ENCODE results near the gene PPP1R12B. TPM values are rescaled to one million over a fixed set of nuclear protein-coding genes. Genes with fewer than 3 reads are reported as not detected.
"Not testable (repeated sequence)": the region's sequence is repeated elsewhere in the genome, so short reads cannot be mapped to it uniquely, and the experiment has no call there.

Gene PPP1R12B
- total and polyA plus RNA-seq, 2 donors (not counting 3 experiments of a cell fraction or from before 2014, with no cell fraction given), result 8.4 to 11.5 TPM

DNA sequence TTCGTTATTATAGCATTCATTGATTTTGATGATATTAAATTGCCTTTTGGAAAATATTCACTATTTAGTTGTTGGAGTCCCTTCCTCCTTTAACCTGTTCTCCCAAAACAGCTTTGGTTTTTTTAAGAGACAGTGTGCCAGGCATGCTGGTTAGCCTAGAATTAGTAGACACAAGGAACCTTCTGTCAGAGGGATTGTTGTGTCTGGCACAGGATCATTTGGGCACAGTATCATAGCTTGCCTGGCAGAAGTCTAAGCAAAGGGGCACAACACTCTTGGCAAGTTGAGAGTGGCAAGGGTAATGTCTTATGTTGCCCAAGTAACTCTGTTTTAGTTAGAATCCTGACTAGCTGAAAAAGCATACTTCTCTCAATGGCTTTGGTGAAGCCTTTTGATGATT is 49.9 kb downstream of the PPP1R12B start:
- H3K79me2 ChIP-seq (ENCODE audit: control insufficient read depth, insufficient read depth, low read length); H3K27ac ChIP-seq (ENCODE audit: insufficient read depth, low read depth, low read length); H2AFZ ChIP-seq (ENCODE audit: low read depth, low read length); H3K4me1 ChIP-seq (ENCODE audit: control insufficient read depth, extremely low read depth, insufficient read depth, low read length); dilution Hi-C loops (cut with MboI; ENCODE audit: extremely low pct_ligation_motif_present, low sequenced_read_pairs); intact Hi-C loops (cut with micrococcal nuclease); H3K4me3 ChIP-seq (replicated peaks in 1 of 3; ENCODE audit: insufficient read depth in 1 of 3, low read depth in 1 of 3, low read length in 3 of 3); BruUV-seq (replicated peaks); DNase-seq (ENCODE audit: low read depth, low spot score); POLR2A ChIA-PET; FAIRE-seq; H4K20me1 ChIP-seq (replicated peaks; ENCODE audit: control insufficient read depth, extremely low read depth, insufficient read depth, low read length); H3K4me2 ChIP-seq (ENCODE audit: insufficient read depth, low read length); H3K36me3 ChIP-seq (ENCODE audit: control insufficient read depth in 2 of 2, extremely low read depth in 1 of 2, insufficient read depth in 2 of 2, low read length in 2 of 2); H3K9ac ChIP-seq (replicated peaks; ENCODE audit: extremely low read depth, insufficient read depth, low read length); H3K27me3 ChIP-seq (ENCODE audit: control insufficient read depth in 2 of 2, insufficient read depth in 2 of 2, low read length in 2 of 2); H3K9me1 ChIP-seq (replicated peaks; ENCODE audit: control insufficient read depth, extremely low read depth, insufficient read depth, low read length); H3K9me3 ChIP-seq (replicated peaks; ENCODE audit: control insufficient read depth, insufficient read depth, low read length): not testable (repeated sequence)
- CTCF ChIA-PET, result interaction anchor here (1.5 kb wide), 1 partner anchor 57 kb away, joined by 4 read pairs; the partner anchor contains the start of gene UBE2T

DNA sequence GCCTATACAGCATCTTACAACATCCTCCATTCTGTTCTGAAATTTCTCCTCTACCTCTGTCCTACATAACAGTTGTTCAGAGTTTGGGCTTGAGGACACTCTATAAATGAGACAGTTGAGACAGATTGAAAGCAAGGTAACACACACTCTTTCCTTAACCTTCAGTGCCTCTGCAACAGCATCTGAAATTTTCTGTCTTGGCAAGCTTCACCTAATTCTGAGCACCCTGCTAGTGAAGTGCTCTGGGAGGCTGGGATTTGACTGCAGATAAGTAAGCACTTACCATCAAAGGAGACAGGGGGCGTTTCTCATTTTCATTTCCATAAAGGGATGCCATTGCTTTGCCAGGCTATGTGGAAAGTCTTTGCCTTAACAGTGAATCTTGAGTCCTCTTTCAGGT is 53.3 kb downstream of the PPP1R12B start:
- H3K4me1 ChIP-seq (ENCODE audit: control insufficient read depth, extremely low read depth, insufficient read depth, low read length); H3K27ac ChIP-seq (ENCODE audit: insufficient read depth, low read depth, low read length); POLR2A ChIA-PET; BruUV-seq (replicated peaks); FAIRE-seq; dilution Hi-C loops (cut with MboI; ENCODE audit: extremely low pct_ligation_motif_present, low sequenced_read_pairs); intact Hi-C loops (cut with micrococcal nuclease); H3K36me3 ChIP-seq (ENCODE audit: control insufficient read depth in 2 of 2, extremely low read depth in 1 of 2, insufficient read depth in 2 of 2, low read length in 2 of 2); H2AFZ ChIP-seq (ENCODE audit: low read depth, low read length); H3K9me1 ChIP-seq (replicated peaks; ENCODE audit: control insufficient read depth, extremely low read depth, insufficient read depth, low read length); DNase-seq (ENCODE audit: low read depth, low spot score); H3K4me3 ChIP-seq (replicated peaks in 1 of 3; ENCODE audit: insufficient read depth in 1 of 3, low read depth in 1 of 3, low read length in 3 of 3); H4K20me1 ChIP-seq (replicated peaks; ENCODE audit: control insufficient read depth, extremely low read depth, insufficient read depth, low read length); H3K27me3 ChIP-seq (ENCODE audit: control insufficient read depth in 2 of 2, insufficient read depth in 2 of 2, low read length in 2 of 2); H3K9me3 ChIP-seq (replicated peaks; ENCODE audit: control insufficient read depth, insufficient read depth, low read length); H3K79me2 ChIP-seq (ENCODE audit: control insufficient read depth, insufficient read depth, low read length); CTCF ChIA-PET; H3K4me2 ChIP-seq (ENCODE audit: insufficient read depth, low read length); H3K9ac ChIP-seq (replicated peaks; ENCODE audit: extremely low read depth, insufficient read depth, low read length): not testable (repeated sequence)

DNA sequence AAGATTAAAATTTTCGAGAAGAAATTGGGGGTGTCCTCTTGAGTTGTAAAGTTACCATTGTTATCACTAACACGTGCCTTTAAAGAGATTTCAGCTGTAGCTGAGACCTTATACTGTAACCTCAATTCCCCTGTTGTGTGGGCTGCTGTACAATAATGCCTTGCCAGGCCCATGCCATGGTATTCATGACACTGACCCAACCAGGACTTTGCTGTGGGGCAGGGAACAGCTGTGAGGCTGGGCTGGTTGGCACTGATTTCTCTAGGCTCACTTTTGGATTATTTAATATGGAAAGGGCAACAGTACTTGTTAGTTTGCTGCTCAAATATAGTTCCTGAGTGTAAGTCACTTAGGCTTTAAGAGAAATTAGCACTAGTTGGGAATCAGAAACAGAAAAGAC is 54.9 kb downstream of the PPP1R12B start:
- H2AFZ ChIP-seq (ENCODE audit: low read depth, low read length); FAIRE-seq; BruUV-seq (replicated peaks); H3K79me2 ChIP-seq (ENCODE audit: control insufficient read depth, insufficient read depth, low read length); H3K4me2 ChIP-seq (ENCODE audit: insufficient read depth, low read length); H3K9me1 ChIP-seq (replicated peaks; ENCODE audit: control insufficient read depth, extremely low read depth, insufficient read depth, low read length); H3K27me3 ChIP-seq (ENCODE audit: control insufficient read depth in 2 of 2, insufficient read depth in 2 of 2, low read length in 2 of 2); CTCF ChIA-PET; POLR2A ChIA-PET; dilution Hi-C loops (cut with MboI; ENCODE audit: extremely low pct_ligation_motif_present, low sequenced_read_pairs); H3K27ac ChIP-seq (ENCODE audit: insufficient read depth, low read depth, low read length); DNase-seq (ENCODE audit: low read depth, low spot score); H3K4me1 ChIP-seq (ENCODE audit: control insufficient read depth, extremely low read depth, insufficient read depth, low read length); H3K36me3 ChIP-seq (ENCODE audit: control insufficient read depth in 2 of 2, extremely low read depth in 1 of 2, insufficient read depth in 2 of 2, low read length in 2 of 2); H3K9ac ChIP-seq (replicated peaks; ENCODE audit: extremely low read depth, insufficient read depth, low read length); H3K4me3 ChIP-seq (replicated peaks in 1 of 3; ENCODE audit: insufficient read depth in 1 of 3, low read depth in 1 of 3, low read length in 3 of 3); H3K9me3 ChIP-seq (replicated peaks; ENCODE audit: control insufficient read depth, insufficient read depth, low read length); H4K20me1 ChIP-seq (replicated peaks; ENCODE audit: control insufficient read depth, extremely low read depth, insufficient read depth, low read length); intact Hi-C loops (cut with micrococcal nuclease): not testable (repeated sequence)
